ENCODE data around the gene RAF1.
A peak's percentile ranks its signal among the peaks of the same experiment; 100 is the strongest.
"Not testable (repeated sequence)": the region's sequence is repeated elsewhere in the genome, so short reads cannot be mapped to it uniquely, and the experiment has no call there.

The RAF1 gene

DNA sequence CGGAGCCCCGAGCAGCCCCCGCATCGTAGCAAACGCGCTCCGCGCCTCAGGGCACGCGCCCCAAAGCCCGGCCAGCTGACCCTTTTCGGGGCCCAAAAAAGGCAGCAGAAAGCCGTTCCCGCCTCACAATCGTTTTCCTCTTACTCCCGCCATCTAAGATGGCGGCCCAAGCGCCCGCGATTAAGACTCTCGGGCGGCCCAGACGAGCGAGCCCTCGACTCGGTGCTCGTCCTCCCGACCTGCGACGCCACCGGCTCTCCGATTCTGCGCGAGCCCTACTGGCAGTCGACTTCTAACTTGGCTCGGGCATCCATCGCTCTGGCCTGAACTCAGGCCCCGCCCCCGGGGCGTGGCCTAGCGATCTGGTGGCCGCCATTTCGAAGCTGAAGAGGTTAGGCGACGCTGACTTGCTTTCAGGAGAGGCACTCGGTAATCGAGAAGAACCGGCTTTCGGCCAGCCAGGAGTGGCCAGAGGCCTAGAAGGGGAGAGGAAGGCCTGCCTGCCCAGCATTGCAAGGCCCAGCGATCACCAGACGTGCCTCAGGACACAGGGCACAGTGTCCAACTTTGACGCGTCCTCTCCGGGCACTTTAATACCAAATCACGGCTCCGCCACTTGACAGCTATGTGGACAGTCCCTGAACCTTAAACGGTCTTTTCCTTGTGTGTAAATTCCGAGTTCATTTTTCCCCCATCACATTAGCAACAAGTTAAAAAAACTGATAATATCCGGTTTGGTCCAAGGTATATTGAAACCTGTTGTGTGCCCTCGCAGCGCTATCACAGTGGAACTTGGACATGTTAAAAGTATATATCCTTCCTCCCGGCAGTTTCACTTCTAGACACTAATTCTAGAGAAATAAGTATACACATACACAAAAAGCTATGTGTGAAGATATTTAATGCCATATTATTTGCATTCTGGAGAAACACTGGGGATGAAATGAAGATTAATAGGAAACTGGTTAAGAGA is at the start of gene RAF1:
RAF1 (minus strand) TSS at position 182 of the 973 bp plus-strand sequence. CDS start 45,396 bp downstream, outside the sequence.
- DNase-seq (ENCODE audit: low spot score), result peak; percentile 98

DNA sequence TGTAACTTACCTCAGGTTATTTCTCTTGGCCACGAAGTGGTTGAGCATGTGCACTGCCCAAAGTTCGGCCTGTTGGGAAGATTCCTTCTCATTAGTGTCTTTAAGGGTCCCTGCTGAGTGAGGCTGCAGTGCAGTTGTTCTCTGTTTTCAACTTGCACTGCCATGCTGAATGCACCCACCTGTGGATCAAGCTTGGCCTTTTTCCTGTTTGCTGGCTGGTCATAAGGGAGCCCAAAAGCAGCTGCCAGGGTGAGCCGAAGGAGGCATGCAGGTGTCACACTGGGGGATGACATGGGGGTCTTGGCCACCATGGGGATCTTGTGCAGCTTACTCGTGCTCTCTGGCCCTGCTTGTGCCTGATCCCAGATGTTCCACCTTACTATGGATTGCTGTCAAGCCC is 46.1 kb upstream of the RAF1 start:
- no peak for DNase-seq (ENCODE audit: low spot score)

DNA sequence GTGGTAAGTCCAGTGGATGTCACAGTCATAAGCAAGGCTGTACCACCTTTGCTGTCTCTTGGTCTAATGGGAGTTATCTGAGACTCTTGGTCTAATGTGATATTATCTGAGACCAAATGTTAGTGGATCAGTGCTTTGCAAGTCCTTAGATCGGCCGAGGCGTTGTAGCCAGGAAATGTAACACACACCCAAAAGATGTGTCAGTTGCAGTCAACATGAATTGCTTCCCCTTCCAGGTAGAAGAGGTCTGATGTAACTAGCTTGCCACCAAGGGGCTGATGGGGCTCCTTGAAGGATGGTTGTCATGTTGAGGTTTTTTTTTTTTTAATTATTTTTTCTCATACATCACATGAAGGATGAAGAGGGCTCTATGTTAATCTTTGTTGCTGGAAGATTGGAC is 45.4 kb upstream of the RAF1 start:
- no peak for DNase-seq (ENCODE audit: low spot score)

DNA sequence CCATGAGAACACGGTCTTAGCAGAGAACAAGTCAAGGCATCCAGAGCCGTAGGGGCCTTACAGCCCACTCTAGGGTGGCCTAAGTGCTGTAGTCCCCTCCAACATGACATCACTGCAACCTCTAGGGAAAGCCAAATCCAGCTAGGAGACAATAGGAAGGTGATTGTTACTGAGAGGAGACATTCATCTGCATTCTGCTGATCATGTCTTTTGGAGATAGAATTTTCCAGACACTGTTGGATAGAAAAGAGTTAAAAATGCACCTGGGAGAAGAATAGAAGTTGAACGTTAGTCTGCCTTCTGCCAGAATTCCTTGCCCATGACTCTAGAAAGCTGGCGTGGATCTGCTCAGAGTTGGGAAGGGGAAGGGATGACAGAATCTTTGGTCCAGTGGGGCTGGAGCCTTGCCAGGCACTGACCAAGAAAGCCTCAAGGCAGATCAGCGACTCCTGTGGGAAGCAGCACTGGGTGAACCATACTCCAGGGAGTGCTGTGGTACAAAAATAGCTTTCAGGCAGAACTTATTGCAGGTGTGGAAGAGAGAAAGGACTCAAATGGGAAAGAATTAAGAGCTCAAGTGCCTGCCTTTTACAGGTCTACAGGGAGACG is 44.8 kb upstream of the RAF1 start:
- DNase-seq (ENCODE audit: low spot score), result no peak

DNA sequence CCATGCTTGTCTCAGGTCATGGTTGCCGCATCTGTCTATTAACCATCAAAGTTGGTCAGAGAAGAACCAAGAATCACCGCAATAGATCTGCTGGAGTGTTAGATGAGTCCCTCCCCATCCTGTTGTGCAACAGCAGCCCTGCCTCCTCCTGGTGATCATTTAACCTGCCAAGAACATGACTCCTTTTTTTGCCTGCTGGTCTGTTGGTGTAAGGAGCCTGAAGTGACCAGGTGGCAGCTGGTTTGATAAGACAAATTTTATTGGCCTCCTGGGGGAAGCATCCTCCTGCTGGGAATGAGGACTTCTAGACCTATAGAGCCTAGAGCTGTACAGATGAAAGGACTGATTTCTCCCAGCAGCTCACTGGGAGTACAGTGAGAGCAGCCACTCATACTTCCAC is 43.5 kb upstream of the RAF1 start:
- DNase-seq (ENCODE audit: low spot score), result no peak

DNA sequence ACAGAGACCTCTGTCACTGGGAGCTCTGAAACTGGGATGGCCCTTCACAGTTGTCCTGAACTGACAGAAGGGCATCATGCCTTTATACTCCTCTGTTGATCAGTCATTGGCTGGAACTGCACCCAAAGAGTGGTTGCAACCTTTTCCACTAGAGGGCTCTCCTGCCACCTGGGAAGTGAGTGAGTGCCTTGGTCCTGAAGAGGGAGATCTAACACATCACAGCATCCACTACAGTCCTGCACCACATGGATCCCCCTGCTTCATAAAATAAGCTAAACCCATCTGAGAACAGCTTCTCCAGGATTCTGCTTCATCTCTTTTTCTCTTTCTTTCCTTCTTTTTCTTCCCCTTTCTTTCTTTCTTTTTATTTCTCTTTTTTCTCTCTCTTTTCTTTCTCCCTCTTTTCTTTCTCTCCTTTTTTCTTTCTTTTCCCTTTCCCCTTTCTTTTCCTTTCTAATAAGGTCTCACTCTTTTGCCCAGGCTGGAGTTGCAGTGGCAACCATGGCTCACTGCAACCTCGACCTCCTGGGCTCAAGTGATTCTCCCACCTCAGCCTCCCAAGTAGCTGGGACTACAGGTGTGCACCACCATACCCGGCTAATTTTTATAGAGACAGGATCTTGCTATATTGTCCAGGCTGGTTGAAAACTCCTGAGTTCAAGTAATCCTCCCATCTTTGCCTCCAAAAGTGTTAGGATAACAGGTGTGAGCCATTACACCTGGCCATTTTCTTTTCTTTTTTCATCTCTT is 42.8 kb upstream of the RAF1 start:
- no peak for DNase-seq (ENCODE audit: low spot score)

DNA sequence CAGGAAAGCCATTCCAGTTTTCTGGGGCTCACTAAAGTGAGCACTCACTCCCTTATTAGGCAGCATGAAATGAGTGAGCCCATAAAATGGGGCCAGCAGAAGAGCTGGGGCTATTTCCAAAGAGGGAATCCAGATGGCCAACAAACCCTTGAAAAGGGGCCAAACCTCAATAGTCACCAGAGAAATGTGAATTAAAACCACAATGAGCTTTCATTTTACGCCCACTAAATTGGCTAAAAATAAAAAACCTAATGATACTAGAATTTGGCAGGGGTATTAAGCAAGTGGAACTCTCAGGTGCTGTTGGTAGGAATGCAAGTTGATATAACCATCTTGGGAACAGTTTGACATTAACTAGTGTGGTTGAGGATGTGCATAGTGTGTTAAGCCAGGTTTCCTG is 42.1 kb upstream of the RAF1 start:
- DNase-seq (ENCODE audit: low spot score), result no peak

DNA sequence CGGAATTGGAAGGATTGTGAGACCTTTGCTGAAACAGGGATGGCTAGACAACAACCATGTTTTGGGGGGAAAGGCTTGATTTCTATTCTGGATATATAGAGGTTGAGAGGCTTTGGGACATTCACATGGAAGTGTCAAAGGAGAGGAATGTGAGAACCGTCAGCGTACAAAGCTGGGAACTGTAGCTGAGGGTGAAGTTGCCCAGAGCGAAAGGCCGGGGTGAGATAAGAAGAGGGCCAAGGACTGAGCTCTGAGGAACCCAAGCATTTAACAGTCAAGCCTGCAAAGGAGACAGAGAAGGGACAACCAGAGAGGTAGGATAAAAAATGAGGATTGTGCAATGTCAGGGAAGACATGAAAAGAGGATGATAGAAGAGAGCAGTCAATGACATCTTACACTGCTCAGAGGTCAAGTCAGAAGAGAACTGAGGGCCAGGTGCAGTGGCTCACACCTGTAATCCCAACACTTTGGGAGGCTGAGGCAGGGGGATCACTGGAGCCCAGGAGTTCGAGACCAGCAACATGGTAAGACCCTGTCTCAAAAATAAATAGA is 41.5 kb upstream of the RAF1 start:
- DNase-seq (ENCODE audit: low spot score), result no peak

DNA sequence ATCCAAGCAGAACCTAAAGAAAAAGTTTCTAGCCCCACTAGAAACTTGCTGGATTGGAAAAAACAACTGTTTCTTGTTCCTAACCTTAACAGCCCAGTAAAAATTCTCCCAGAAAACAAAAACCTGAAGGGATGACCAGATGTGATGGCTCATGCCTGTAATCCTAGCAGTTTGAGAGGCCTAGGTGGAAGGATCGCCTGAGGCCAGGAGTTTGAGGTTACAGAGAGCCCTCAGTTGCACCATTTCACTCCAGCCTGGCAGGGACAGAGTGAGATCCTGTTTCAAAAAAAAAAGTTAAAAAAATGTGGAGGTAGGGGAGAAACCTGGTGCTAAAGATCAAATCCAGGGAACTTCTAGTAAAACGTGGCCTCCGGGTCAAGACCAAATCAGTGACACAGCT is 38.6 kb upstream of the RAF1 start:
- DNase-seq (ENCODE audit: low spot score), result no peak

DNA sequence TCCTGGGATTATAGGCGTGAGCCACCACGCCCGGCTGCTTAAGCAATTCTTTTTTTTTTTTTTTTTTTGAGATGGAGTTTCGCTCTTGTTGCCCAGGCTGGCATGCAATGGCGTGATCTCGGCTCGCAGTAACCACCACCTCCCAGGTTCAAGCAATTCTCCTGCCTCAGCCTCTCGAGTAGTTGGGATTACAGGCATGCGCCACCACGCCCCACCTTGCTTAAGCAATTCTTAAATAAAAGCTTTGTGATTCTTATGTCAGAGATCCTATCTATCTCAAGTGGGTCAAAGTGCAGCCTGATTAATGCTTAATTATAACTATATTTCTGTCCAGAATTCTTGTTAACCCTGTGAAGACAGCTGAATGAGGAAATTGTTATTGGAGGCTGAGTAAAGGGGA is 37.7 kb upstream of the RAF1 start:
- DNase-seq (ENCODE audit: low spot score), result not testable (repeated sequence)

DNA sequence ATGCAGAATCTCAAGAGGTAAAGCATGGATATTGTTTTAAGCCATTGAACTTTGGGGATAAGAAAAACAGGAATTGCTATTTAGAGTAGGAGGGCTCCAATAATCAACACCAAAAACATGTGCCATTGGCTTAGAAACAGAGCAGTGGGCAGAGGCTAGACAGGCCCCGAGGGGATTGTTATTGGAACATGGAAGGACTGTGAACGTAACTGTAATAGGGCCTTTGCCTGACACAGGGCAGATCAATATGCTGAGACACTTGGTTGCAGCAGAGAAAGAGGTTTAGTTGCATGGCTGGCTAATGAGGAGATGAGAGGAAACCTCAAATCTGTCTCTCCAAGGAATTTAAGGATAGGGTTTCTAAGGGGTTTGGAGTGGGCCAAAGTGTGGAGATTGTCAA is 36.9 kb upstream of the RAF1 start:
- DNase-seq (ENCODE audit: low spot score), result no peak

DNA sequence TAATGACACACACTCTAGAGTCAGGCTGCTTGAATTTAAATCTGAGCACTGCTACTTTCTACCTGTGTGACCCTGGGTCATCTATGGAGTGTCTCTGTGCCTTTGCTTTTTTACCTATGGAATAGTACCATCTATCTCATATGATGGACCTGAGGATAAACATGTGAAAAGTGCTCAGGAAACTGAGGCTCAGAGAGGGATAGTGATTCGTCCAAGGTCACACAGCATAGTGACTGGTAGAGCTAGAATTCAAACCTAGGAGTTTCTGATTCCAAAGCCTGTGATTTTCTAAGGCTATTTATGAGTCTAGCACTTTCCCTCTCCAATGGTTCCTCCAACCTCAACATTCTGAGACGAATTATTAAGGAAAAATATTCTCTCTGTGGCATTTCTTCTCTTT is 32.0 kb upstream of the RAF1 start:
- no peak for DNase-seq (ENCODE audit: low spot score)

DNA sequence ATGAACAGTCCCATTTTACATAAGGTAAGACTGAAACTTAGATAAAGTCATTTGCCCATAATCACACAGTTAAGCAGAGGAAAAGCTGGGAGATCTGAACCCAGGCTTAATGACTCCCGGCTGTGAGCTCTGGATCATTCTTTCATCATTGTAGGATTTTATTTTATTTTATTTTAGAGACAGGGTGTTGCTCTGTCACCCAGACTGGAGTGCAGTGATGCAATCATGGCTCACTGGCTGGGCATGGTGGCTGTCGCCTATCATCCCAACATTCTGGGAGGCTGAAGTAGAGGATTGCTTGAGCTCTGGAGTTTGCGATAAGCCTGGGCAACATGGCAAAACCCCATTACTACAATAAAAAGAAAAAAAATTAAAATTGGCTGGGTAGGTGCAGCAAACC is 31.2 kb upstream of the RAF1 start:
- DNase-seq (ENCODE audit: low spot score), result no peak

DNA sequence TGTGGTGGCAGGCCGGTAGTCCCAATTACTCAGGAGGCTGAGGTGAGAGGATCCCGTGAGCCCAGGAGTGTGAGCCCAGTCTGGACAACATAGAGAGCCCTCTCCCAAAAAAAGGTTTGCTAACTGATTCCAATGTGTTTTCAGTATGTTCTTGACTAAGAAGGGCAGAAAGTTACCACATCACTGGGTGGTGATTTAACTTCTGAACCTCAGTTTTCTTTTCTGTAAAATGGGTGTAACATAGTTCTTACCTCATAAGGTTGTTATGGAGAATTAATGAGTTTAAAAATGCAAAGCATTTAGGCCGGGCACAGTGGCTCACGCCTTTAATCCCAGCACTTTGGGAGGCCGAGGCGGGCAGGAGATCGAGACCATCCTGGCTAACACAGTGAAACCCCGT is 28.5 kb upstream of the RAF1 start:
- DNase-seq (ENCODE audit: low spot score), result no peak

DNA sequence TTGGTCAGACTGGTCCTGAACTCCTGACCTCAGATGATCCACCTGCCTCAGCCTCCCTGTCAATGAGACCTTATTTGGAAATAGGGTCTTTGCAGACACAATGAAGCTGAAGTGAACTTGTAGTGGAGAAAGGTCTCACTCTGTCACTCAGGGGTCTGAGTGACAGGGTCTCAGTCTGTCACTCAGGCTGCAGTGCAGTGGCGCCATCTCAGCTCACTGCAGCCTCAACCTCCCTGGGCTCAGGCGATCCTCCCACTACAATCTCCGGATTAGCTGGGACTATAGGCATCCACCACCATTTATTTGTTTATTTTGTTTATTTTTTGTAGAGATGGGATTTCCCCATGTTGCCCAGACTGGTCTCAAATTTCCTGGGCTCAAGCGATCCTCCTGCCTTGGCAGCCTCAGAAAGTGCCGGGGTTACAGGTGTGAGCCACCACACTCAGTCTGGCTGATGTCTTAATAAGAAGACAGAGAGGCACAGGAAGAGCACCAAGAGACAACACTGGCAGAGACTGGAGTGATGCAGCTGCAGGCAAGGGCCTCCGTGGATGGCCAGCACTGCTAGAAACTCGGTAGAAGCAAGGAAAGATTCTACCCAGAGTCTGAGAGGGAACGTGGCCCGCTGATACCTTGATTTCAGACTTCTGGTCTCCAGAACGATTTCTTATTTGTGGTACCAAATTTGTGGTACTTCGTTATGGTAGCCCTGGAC is 26.2 kb upstream of the RAF1 start:
- no peak for DNase-seq (ENCODE audit: low spot score)

DNA sequence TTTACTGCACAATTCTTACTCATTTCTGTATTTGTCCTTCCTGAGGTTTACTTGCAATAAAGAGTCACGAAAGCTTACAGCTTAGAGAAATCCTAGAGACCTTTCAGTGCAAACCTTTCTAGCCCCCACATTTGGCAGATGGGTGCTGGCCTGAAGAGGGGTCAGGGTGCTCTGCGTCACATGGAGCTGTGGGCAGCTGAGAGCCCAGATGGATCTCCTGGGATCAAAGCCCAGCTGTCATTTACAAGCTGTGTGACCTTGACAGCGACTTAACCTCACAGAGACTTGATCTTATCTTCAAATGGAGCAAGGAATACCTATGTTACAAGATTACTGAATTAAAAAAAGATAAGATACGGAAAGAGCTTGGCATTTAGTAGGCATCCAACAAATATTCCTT is 24.0 kb upstream of the RAF1 start:
- no peak for DNase-seq (ENCODE audit: low spot score)

DNA sequence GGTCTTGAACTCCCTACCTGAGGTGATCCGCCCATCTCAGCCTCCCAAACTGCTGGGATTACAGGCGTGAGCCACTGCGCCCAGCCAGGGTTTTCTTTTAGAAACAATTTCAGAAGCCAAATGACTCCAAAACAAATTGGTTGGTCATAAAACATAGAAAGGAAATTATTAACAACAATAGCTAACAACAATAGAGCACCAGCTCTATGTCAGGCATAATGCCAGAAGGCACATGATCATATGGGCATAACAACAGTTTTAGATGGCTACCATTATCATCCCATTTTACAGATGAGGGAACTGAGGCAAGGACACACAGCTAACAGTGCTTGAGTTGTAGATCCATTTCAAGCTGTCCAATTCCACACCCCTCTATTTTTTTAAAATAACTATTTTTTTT is 22.2 kb upstream of the RAF1 start:
- no peak for DNase-seq (ENCODE audit: low spot score)

DNA sequence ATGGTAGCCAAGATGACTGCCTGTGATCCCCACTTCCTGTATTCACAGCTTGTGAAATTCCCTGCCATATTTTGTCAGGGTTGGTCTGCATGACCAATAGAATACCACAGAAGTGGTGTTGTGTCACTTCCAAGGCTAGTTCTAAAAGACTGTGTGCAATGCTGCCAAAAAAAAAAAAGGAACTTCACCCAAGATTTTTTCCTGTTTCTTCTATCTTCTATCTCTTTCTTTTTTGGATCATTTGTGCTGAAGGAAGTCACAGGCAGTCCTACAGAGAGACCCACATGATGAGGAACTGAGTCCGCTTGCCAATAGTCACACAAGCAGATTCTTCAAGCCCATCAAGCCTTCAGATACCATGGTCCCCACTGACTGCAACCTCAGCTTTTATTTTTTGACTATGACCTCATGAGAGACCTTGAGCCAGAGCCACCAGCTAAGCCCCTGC is 18.1 kb upstream of the RAF1 start:
- peak; percentile 57 for DNase-seq (ENCODE audit: low spot score)

DNA sequence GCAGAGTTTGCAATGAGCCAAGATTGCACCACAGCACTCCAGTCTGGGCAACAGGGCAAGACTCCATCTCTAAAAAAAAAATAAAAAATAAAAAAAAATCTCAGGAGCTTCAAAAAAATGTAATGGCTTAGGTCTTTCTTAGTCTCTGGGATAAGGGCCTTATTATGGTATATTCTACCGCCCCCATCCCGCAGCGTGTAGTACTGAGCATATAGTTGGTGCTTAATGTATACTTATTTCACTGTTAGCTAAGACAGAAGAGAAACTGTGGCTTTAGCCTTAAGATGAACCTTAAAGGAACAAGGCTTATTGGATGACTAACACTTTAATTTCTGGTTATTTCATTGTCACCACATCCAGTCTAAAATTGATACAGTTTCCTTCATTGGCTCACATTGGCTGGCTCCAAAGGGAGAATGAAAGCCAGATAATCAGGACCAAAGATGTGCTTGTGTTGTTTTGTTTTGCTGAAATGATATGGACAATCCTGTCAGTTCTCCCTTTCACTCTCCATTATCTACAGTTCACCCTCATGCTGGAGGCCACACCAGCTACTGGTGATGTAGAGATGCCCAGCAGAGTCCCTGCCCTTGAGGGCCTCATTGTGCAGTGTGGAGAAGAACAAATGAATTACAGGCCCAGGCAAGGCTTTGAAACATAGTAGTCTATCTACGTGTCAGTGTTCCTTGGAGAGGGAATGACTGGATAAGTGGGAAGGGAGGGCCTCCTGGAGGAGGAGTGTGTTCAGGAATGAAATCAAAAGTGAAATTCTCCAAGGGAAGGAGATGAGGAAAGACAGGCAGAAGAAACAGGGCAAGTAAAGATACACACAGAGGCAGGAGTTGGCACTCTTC is 17.4 kb upstream of the RAF1 start:
- no peak for DNase-seq (ENCODE audit: low spot score)

DNA sequence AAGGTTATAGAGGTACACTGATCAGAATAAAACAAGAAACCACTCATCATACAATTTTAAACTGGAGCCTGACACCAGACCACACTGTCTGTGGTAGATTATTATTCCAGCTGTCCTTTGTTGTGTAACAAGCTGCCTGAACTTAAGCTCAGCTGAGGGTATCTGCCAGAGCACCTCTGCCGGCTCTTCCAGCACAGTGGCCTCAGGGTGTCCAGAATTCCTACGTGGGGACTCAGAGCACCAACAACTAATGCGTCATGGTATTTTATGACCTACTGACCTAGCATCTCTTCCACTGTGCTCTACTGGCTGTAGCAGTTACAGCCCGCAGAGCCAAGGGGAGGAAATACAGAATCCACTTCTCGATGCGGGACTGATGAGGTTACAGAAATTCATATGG is 15.6 kb upstream of the RAF1 start:
- no peak for DNase-seq (ENCODE audit: low spot score)

DNA sequence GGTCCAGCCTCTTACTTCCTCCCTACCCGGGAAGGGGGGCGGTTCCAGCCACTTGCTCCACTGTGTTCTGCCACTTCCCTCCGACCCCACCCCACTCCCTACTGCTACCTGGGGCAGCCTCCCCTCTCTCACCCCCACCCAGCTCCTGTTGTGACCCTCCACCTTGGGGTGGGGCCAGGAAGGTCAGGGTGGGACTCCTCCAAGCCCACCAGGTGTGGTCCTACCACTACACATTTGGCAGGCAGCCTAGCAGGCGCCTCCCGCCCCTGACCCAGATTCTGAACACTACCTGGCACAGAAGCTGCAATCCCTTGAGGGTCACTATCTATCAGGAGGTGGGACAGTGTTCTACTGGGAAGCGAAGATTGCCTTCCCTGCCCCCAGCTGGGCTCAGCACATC is 13.7 kb upstream of the RAF1 start:
- DNase-seq (ENCODE audit: low spot score), result no peak

Data from globus pallidus (tissue), 1 donor.